NCI-H82 (cell line): ENCODE measurements around the gene OSGEP.
"Not testable (repeated sequence)": the region's sequence is repeated elsewhere in the genome, so short reads cannot be mapped to it uniquely, and the experiment has no call there.

Experiments
- DNase-seq: peaks from one replicate; lab custom pipeline; 2025; lab: John Stamatoyannopoulos, UW

Gene OSGEP

DNA sequence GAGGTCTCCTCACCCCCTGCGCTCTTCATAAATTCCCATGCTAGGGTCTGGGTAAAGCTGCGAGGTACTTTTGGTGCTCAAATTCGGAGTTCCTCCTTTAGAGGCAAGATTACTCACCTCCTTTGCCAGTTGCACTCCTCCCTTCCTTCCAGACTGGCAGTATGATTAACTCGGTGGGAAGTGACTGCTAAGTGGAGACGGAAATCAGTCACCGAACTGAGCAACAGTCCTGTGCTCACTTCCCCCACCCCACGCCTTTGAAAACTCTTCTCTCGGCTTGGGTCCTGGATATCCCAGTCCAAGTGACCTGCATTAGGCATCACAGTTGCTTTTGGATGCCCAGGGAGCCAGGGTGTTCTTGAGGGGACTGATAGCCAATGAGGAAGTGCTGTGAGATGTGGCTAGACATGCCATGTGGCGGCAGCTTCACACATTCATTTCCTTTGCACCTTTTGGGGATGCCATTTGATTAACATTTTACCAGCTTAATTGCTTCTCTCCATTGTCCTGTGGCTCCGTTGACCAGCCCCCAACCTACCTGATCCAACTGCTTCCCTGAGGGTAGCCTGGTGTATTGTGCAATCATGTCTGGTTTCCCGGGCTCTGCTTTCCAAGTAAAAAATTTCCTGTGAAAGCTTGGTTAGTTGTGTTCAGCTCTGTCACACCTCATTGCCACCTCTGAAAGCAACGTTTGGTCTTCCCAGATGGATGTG is 15.4 kb upstream of the OSGEP start:
- DNase-seq, result peak; percentile 60

DNA sequence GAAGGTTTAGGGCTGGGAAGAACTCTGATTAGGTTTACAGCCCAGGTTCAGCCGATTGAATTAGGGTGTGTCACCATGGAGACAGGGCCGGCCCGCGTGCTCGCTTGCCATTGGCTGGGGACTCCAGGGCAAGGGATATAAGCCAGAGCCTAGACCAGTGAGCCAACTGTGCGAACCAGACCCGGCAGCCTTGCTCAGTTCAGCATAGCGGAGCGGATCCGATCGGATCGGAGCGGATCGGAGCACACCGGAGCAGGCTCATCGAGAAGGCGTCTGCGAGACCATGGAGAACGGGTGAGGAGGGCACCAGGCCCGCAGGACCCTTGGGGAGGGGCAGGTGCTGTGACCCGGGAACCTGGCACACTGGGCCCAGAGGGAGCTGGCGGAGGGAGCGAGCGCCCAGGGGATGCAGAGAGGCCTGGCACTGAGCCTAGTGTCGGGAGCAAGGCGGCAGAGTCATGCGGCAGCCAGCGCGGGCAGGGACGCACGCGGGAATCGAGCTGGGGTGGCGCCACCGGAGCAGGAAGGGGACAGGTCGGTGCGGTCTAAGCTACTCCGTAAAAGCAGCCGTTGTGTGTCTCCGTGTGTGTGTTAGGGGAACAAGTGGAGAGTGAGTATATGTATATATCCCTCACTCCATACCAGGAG is 14.8 kb upstream of the OSGEP start, which contains the start of gene PNP:
Gene PNP (plus strand): TSS at position 165 of the 648 bp plus-strand sequence. CDS start 119 bp downstream, at position 284.
- peak; percentile 96 for DNase-seq

DNA sequence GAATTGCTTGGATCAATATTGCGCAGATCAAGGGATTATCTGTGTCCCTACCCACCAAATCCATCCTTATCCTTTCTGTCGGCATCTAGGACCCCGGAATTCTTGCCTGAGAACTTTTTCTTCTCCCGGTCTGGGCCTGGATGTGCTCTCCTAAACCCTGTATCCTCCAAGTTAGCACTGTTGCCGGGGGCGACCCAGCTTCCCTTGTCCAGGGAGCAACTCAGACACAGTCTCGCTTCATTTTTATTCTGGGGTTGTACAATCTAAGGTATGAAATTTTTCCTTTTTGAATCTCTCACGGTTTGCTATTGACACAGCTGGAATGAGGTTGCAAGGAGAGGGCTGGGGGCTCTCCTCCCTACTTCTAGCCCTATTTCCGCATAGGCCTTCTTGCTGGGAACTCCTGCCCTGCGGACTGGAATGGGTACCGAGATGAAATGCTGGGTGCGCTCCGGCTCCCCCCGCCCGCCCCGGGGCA is 14.2 kb upstream of the OSGEP start:
- peak; percentile 46 for DNase-seq

DNA sequence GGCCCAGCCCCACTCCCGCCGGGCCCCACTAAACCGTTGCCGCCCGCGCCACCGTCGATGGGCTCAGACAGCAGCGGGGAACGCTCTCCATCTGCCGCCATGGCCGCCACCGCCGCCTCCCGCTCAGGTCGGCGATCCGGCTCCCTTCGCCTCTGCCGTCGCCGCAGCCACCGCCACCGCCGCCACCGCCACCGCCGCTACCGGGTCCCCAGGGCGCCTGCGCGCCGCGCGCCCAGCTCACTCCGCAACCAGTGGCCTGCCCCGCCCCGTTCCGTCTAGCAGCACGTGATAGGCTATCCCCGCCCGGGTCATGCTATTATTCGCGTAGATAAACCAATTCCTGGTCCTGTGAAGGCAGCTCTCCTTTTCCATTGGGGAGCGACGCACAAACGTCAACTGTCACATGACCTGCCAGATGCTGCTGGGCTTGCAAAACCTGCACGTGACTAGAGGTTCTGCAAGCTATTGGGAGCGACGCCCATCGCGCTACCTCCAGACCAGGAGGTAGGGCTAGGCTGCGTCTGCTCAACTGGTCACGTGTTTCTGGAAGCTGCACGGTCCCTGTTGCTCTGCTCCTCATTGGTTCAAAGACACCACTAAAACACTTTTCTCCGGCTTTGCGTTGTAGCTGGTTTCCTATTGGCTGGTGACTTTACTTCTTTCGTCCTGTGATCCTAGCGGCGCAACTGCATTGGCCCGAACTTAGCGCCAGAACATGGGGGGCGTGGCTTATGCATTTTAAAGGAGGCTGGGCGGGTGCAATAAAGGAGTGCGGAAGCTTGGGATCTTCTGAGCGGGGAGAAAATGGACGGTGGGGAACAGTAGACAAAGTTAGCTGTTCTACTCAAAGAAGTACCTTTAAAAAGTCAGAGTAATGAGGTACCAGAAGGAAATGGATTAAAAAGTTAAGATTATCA is 6.9 kb upstream of the OSGEP start, which contains the start of gene PIP4P1:
Gene PIP4P1 (minus strand): TSS at position 210 of the 917 bp plus-strand sequence. CDS start 109 bp downstream, at position 101.
- DNase-seq, result peak; percentile 99

DNA sequence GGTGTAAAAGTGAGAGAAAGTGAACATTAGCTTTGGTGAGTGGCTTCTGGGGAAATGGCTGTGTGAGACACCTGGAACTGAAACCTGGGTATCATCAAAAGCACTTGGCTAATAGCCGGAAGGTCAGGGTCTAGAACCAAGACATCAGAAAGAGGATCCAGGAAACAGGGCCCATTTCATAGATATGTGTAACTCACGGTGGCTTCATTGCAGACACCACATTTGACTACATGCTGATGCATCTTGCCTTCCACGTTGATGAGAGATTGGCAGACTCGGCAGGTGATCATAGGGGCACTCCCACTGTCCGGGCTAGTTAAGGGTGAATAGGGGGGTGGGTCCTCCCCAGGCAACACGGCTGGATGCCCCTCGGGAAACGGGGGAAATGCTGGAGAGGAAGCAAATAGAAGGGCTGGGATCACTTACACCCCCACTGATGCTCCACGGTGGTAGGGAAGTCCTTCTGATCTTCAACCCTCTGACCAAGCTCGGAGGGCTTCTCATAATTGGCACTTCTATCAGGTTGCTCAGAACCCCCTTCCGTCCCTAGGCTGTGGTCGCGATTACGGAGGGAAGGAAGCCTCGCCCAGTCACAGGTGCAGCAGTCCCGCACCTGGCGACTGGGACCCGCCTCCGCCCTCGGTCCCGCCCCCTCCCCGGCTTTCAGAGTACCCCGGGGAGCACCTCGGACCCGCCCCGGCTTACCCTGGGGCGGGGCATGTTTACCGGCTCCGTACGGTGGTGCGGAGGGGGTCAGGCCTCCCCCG is 6.0 kb upstream of the OSGEP start:
- peak; percentile 42 for DNase-seq

DNA sequence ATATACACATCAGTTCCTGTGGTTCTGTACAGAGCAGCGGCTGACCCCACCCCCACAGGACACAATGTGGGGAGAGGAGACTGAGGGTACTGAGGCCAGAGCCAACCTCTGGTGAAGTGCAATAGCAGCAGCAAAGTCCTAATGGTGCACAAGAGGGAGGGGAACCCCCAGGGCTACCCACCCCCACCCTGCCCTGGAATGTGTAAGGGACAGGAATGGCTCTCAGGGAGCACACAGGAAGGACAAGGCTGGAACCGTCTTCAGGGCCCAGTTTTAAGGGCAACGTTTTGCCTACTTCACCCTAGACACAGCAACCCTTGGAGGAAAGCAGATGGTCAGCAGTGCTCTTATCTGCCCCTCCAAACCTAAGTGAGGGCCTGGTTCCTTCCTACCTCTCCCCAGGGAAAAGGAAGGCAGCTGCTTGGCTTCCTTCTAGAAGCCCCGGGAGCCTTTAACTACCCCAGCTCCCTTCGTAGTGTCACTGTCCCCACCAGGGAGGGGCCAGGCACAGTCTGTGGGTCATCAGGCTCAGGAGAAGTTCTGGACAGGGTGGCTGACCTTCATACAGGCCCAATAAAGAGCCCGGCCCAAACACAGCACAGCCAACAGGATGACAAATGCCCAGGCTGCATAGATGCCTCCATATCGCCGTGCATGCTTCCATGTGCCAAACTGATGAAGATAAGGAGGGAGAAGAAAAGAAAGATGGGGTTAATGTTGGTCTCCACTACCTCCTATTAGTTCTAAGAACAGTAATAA is 3.6 kb upstream of the OSGEP start:
- DNase-seq, result peak; percentile 26

DNA sequence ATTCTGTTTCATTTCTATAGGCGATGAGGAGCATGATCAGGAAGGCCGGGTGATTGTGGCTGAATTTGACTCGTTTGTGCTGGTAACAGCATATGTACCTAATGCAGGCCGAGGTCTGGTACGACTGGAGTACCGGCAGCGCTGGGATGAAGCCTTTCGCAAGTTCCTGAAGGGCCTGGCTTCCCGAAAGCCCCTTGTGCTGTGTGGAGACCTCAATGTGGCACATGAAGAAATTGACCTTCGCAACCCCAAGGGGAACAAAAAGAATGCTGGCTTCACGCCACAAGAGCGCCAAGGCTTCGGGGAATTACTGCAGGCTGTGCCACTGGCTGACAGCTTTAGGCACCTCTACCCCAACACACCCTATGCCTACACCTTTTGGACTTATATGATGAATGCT is 2.4 kb upstream of the OSGEP start:
- no peak for DNase-seq

DNA sequence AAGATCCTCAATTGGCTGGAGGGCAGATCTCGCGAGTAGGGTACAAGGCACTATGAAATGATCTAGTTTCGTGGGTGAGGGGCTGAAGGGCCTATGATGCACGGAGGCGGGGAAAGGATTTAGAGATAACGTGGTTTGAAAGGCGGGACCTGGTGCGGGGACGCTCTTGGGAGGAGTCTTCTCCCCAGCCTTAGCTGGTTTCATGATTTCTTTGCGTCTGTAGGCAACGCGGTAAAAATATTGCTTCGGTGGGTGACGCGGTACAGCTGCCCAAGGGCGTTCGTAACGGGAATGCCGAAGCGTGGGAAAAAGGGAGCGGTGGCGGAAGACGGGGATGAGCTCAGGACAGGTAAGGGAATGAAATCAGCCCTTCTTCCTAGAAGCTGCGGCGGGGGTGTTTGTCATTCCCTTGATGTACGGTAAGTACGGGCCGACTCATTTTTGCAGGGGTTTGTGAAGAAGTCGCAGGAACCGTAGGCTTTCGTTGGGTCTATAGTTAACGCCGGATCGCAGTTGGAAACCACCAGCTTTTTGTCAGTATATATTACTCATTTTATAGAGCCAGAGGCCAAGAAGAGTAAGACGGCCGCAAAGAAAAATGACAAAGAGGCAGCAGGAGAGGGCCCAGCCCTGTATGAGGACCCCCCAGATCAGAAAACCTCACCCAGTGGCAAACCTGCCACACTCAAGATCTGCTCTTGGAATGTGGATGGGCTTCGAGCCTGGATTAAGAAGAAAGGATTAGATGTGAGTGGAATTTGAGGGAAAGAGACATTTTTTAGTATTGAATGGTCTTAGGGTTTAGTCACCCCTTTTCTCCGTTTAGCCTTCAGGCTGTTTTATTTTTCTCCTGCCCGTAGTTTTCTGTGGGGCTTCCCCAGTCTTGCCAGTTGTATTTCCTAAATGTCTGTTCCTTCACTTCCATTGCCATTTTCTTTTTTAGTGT is 1.0 kb upstream of the OSGEP start:
- DNase-seq, result peak; percentile 94

DNA sequence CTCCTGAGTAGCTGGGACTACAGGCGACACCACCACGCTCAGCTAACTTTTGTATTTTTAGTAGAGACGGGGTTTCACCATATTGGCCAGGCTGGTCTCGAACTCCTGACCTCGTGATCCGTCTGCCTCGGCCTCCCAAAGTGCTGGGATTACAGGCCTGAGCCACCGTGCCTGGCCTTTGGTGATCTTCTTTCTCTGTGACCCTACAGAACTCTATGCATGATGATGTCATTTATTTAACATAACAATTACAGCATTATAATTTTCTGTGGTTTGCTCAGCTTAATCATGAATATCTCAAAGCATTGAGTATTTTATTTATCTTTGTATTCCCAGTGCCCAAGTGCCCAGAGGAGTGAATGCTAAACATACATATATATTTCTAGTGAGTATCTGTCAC is 1.8 kb downstream of the OSGEP start:
- DNase-seq, result not testable (repeated sequence)

DNA sequence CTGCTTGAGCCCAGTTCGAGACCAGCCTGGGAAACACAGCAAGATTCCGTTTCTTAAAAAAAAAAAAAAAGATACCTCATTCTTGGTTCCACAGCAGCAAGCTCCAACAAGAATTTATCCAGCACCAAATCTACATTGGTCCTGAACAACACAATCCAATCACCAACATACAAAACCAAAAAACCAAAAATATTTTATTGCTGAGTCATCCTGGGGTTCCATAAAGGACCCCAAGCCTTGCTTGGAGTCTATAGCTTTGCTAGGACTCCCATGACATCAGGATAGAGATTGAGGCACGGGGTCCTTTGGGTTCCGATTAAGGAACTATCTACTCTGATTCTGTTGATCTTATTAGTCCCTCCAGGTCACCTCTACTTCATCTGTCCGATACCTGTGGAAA is 7.7 kb downstream of the OSGEP start:
- no peak for DNase-seq

DNA sequence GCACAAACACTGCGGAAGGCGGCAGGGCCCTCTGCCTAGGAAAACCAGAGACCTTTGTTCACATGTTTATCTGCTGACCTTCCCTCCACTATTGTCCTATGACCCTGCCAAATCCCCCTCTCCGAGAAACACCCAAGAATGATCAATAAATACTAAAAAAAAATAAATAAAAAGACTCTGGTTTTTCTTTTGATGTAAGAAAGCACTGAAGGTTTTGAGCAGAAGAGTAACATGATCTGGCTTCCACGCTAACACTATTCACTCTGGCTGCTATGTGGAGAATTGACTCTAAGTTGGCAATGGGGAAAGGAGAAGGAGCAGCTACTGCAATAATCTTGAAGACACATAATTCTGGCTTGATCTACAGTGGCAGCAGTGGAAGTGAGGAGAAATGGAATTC is 11.0 kb downstream of the OSGEP start:
- DNase-seq, result not testable (repeated sequence)

DNA sequence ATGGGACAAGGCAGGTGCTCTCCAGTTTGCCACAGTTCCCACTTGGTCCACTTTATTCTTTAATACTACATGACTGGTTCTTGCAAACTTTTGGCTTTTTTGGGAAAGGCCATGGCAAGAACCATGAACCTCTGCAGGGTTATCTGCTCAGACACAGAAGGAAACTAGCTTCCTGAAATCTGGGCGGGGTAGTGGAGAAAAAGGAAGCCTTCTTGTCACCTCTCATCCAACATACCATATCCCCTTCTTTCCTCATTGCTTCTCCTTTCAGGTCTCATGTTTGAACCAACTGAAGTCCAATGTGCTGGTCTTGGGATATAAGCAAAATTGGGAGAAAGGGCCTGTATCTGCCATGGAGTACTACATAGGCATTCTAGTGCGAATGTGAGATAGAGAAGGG is 13.2 kb downstream of the OSGEP start:
- DNase-seq, result no peak

DNA sequence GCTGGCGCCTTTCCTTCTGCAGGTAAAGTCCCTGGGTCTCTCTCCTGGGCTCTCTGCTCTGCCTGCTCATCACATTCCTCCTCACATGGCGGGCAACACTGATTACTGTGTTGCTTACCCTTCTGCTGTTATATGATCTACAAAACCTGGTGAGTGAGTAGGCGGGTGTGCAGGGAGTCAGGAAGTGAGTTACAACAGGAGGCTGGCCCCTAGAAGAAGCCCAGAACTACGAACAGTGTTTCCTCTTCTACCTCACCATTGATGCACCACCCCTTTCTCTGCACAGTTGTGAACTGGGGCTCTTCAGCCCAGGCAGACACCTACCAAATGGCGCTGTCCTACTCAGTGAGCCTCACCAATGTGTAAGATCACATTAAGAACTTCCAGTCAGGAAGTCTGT is 13.7 kb downstream of the OSGEP start:
- no peak for DNase-seq

DNA sequence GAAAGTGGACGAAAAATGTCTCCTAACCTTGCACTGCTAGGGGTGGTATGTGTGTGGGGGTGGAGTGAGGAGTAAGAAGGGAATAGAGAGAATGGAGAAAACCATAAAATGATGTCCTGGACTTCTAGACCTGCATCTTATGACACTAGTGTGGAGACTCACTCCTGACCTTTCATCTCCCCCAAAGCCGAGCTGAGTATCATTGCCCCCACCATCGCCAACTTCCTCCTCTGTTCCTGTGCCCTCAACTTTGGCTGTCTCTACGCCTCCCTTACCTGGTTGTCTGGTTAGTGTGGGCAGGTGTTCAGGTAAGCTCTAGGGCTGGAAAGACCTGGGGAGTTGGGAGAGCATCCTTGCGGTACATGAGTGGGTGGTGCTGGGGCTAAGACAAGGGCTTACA is 14.1 kb downstream of the OSGEP start:
- DNase-seq, result no peak

DNA sequence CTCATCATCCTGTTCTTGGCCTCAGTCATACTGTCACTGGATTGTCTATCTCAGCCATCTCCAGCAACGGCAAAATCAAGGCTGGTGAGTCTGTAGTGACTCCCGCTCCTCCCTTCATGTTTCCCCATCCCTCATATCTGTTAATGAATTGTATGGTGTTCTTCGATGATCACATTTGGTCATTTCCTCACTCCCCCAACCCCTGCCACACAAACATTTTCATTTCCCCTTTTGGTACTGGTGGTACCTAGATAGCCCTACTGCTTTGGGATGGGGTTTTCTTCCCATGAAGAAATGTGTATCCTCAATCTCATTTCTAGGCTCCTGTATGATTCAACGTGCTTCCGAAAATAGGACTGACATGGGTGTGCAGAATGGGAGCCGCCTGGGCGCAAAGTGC is 15.9 kb downstream of the OSGEP start:
- DNase-seq, result no peak

DNA sequence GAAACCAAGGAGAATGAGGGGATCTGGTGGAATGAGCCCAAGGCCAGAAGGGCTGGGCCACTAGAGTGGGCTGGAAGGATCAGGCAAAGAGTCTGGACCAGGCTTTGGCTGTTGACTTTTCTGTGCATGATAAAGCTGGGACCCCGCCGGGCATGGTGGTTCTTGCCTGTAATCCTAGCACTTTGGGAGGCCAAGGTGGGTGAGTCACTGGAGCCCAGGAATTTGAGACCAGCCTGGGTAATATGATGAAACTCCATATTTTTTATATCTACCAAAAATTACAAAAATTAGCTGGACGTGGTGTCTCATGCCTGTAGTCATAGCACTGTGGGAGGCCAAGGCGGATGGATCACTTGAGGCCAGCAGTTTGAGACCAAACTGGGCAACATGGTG is 18.3 kb downstream of the OSGEP start:
- DNase-seq, result no peak

DNA sequence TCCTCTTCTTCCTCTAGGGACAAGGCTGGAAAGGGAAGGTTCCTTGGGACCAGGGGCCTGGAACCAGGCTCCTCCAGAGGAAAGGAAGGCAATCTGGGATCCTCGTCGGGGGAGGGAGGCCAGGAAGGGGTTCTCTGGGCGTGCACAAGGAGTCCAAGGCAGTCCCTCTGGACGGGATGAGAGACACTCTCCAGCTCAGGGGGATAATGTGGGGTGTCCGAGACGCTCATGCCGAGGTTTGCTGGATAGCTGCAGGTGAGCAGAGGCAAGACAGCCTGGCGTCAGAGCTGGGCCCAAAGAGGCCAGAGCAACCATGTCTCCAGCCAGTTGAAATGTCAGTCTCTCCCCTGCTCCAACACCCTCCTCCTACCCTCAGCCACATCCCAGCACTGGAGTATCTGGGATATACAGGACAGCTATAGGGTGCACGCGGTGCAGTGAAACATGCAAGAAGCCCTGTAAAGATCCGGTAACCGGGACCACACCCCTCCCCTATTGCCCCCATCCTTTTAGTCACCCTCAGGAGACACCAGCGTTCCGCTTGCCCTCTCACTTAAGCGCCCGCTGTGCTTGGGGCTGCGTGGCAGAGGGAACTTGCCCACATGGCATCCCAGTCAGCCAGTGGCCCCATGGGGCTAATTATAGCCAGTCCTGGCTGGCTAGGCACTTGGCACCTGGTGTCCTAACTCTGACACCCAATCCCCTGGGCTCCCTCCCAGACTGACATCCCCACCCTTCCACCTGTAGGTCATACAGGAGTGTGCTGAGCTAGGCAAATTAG is 18.8 kb downstream of the OSGEP start, which contains the start of gene KLHL33:
Gene KLHL33 (minus strand): TSS at position 585 of the 781 bp plus-strand sequence. CDS start 355 bp downstream, at position 230.
- DNase-seq, result no peak

DNA sequence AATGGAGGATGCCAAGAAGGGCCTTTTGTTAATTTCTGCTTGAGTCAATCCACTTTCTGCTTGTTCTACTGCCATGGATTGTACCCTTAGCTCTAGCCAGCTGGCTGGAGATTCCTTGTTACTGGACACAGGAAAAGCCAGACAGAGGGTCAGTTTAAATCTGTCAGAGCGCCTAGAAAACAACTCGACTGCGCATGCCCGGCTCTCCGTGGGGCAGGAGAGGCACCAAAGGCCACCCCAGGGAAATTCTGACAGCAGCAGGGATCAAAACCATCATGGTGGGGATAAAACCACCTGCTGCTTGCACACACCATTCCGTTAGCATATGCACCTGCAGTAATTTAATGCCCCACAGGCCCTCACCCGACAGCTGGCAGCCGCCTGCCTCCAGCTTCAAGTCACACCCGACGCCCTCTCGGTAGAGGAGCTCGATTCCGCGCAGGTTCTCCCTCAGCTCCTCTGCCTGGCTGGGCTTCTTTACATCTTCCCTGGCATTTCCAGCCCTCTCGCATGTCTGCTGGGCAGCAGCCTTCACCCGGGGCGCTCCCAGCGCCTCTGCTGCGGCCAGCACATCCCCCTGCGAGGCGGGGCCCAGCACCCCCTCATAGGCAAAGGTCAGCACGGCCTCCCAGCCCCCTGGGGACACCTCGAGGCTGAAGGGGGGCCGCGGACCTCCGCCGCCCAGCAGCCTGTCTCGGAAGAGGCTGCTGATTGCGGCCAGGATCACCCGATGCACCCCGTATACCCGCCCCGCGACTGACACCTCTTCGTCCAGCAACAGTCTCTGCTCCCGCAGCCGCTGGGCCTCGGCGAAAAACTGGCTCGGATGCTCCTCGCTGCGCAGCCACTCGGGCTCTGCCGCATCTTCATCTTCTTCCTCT is 19.7 kb downstream of the OSGEP start:
- DNase-seq, result no peak
